Activated gamma-delta T cell treated with Interleukin-2 at 50 U/mL for 16 hours (primary cell): Measurements from ENCODE around the gene USP25.

ENCODE experiments used
- DNase-seq: peaks from one replicate; pipeline ENCODE4 v3.0.0-alpha.2; 2020

Gene USP25

DNA sequence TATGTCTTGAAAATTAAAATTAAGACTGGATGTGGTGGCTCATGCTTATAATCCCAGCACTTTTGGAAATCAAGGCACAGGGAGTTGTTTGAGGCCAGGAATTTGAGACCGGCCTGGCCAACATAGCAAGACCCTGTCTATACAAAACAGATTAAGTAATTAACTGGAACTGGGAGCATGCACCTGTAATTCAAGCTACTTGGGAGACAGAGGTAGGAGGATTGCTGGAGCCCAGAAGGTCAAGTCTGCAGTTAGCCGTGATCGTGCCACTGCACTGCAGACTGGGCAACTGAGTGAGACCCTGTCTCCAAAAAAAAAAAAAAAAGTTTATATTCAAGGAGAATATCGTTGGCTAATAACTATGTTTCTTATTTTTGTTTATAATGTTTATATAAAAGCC lies 139.2 kb downstream of the USP25 start:
- DNase-seq: no peak

DNA sequence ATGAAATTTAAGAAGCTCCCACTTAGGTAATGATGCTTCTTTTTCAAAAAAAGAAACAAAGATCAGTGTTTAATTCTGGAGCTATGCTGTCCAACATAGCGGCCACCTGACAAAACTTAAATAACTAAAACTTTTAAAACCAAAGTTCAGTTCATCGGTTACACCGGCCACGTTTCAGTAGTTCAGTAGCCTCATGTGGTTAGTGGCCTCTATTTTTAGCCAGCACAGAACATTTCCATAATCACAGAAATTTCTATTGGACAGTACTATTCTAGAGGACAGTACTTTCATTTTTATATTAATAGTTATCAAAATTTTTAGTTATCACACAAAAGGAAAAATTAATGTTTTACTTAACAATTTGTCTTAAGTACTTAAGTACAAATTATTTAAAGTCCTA lies 141.0 kb downstream of the USP25 start:
- no peak for DNase-seq

DNA sequence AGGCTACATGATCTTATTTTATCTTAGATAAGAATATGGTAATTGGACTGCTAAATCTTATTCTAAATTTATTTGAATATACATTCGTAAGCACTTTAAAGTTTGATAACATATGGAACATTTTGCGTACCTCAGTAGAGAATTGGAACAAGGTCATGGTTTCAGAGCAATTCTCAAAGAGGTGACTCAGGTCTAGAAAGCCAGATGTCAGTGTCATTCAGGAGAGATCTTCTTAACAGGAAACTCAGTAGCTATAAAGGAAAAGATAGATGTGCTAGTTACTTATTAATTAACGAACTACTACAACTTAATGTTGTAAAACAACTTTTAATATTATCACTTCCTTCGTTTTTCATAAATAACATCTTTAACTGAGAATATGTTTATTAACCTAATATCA lies 142.5 kb downstream of the USP25 start:
- DNase-seq: no peak

DNA sequence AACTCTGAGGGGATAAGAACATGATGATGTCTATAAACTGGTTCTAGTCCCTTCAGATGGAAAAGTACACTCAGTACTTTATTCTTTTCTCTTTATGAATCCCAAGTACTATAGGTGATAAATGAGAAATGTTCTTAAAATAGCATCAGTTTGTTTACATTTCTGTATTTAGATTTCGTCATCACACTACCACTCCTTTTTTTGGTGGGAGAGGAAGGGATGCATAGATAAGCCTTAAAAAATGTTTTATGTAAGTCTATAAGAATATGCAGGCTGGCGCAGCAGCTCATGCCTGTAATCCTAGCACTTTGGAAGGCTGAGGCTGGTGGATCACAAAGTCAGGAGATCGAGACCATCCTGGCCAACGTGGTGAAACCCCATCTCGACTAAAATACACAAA lies 144.8 kb downstream of the USP25 start:
- DNase-seq: no peak

DNA sequence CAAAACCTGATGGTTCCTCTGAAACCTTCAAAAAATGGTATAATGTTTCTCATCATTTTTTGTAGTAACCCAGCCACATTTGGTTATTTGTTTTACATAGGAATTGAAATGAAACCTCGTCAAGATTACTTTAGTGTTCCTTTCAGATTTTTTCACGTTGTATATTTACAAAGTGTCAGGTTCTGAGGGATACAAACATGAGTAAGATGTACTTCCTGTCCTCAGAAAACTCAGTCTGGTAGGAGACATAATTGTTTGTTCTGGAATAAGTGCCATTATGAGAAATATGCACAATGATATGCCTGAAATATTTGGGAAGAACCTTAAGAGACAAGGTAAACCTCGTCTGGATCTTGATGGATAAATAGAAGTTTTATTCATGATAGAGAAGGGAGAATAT lies 145.5 kb downstream of the USP25 start:
- no peak for DNase-seq

DNA sequence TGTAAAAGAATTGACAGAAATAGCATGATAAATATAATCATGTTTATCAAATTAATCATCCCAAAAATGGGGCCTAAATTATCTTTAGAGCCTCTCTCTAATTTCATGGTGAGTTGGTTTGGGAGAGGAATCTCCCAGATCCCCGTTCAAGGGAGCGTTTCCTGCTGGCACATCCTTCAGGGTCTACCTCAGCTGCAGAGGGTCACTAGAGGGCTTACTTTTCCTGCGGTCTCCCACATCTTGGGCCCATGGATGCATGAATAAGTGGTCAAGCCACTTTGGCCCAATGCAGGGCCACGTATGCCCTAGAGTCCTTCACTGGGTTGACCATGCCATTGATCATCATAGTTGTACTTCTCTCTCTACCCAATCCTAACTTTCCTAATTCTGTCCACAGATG lies 164.1 kb downstream of the USP25 start:
- DNase-seq: no peak

DNA sequence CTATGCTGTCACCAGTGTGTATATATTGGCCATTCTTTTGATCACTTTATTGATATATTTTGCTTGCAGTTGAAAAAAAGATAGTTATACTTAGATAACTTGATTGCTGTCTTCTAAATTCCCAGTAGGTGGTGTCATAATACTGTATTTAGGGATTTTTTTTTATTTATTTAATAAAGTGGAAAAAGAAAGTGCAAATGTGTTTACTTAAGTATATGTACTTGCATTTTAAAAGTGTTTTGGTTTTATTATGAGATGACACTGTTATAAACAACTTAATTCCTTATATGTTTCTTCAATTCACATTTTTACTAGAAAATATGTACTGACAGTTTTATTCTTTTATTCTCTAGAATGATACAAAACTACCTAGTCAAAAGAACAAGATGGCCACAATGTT lies 164.8 kb downstream of the USP25 start:
- no peak for DNase-seq

DNA sequence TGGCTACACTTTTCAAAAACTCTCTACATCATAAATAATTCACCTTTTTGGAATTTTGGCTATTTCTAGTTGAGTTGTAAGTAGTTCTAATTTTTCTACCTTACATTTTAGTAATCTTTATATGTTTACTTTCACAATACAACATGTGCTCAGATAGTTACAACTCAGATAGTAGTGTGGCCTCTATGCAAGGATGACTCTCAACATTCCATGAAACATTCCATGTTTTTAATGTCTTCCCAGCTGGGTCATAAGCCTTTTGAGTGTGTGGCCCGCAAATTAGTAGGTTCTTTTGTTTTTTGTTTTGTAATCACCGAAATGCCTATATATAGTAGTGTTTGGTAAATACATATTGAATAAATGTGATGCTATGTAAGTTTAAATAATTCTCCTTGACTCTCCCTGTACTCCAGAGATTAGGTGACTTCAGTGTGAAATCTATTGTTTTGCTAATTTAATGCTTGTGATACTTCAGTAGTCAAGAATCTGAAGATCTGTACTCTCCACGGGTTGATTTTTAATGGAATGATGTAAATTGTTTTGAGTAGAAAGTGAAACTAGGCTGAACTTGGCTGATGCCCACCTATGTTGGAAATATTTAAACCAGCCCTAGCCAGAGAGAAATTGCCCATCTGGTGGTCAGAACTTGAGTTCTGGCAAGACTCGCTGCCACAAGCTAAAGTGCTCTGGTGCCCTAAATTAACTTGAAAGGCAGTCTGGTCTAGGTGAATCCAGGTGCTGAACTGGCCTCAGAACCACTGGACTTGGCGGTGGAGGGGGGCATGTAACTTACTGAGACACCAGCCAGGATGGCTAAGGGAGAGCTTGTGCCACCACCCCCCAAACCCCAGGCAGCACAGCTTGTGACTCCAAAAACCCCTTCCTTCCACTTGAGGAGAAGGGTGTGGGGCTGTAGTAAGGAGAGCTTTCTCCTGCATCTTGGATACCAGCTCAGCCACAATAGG lies 165.6 kb downstream of the USP25 start:
- no peak for DNase-seq

DNA sequence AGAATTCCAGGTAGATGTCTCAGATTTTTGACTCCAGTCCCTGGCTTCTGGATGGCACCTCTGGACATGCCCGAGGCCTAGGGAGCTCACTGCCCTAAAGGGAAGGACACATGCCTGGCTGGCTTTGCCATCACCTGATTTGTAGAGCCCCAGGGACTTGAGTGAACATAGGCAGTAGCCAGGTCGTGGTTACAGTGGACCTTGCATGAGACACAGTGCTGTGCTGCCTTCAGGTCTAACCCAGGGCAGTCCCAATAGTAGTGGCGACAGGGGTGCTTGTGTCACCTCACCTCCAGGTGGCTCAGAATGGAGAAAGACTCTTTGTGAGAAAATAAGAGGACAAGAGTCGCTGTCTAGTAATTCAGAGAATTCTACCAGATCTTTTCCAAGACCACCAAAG lies 166.7 kb downstream of the USP25 start:
- DNase-seq: no peak

DNA sequence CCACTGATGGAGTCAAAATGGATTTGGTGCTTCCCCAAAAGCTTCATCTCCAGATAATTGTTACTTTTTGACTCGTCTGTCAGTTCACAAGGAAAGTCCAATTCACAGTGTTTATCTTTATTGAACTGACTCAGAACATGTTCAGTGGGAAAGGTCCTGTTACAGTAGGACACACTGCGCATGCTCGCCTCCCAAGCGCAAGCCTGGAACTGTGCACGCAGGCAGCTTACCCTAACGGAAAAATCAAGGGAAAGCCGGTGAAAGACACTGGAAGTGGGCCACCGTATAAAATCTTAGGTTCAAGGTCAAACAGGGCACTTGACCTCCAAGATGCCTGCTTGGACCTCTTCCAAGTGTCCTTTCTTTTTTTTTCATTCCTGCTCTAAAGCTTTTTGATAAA lies 174.6 kb downstream of the USP25 start:
- DNase-seq: no peak

DNA sequence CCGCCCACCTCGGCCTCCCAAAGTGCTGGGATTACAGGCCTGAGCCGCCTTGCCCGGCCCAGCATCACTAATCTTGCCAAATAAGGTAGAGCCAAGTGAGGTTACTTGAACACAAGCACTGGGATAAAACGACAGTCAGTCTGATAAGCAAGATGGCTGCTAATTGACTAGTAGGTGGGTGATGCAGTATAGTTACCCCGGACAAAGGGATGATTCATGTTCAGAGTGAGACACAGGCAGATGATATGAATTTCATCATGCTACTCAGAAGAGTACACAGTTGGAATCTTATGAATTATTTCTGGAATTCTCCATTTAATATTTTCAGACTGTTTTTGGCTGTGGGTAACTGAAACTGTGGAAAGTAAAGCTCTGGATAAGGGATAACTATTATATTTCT lies 178.4 kb downstream of the USP25 start:
- DNase-seq: no peak

DNA sequence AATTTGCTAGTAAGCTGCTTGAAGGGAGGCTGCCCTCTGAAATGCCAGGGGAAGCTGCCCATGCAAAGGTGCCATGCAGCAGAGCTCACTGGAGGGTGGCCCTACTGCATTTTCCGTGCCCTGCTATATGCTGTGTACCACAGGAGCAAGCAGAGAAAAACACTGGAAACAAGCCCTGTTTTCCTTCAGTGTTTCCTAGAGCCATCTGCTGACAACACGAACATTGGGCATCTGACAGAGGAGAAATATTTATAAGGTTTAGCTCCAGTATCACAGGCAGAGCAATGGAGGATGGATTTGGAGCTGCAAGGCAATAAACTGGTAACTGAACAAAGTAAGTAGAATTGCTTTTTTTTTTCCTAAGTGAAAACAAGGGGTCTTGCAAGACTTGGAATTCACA lies 198.4 kb downstream of the USP25 start:
- DNase-seq: no peak

DNA sequence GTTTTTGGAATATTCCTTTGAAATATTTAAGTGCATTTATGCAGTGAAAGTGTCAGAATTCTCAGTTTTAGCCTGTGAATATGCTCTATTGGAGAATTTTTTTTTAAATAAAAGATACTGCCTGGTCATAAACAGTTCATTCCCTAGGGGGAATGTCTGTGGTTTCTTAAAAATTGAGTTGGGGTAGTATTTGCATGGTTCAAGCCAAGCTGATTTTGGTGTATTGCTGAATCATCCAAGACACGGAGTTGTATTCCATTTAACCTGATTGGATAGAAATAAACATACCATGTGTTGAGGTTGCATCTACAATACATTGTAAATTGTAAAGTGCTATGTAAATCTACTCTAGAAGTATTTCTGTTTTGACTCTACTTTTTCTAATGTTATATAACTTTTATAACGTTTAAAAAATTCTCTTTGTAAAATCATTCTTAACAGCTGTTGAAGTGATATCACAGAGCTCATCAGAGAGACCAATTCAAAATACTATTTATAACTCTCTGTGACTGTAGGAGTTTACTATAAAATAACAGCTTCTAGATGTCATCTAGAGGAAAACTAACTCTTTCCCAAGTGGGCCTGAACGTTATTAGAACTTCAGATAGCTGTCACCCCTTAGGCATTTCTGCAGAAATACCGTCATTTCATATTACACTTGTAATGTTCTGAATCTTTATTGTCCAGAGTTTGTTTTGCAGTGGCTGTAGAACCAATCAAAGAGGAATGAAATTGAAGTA lies 199.1 kb downstream of the USP25 start:
- DNase-seq: no peak

DNA sequence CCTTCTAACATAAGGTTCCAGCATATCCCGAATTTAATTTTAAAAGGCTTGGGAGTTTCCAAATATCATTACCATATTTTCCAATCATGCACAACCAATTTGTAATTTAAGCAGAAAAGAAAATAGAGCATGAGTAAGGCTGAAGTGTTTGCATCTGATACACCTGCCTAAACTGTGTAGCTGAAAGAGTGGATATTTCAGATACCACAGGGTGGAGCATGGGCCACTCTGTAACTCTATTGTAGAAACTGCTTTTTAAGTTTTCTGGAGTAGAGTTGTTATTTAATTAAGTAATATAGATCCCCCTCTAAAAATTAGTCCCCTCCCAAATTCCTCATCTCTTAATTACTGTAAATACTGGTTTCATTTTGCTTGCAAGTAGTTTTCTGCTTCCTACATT lies 199.8 kb downstream of the USP25 start:
- DNase-seq: no peak
